ENCODE measurements around the gene HNRNPR.
"Not testable (repeated sequence)": the region's sequence is repeated elsewhere in the genome, so short reads cannot be mapped to it uniquely, and the experiment has no call there.

GRCh38 chr1:23310280-23310679 lies 33.8 kb downstream of the HNRNPR start:
- not testable (repeated sequence) for TF ChIP-seq KLF16, RBAK, ZNF768 (tag by site-specific recombination; IDR thresholded peaks at IDR 0.05)
- TF ChIP-seq, protein P1, sequence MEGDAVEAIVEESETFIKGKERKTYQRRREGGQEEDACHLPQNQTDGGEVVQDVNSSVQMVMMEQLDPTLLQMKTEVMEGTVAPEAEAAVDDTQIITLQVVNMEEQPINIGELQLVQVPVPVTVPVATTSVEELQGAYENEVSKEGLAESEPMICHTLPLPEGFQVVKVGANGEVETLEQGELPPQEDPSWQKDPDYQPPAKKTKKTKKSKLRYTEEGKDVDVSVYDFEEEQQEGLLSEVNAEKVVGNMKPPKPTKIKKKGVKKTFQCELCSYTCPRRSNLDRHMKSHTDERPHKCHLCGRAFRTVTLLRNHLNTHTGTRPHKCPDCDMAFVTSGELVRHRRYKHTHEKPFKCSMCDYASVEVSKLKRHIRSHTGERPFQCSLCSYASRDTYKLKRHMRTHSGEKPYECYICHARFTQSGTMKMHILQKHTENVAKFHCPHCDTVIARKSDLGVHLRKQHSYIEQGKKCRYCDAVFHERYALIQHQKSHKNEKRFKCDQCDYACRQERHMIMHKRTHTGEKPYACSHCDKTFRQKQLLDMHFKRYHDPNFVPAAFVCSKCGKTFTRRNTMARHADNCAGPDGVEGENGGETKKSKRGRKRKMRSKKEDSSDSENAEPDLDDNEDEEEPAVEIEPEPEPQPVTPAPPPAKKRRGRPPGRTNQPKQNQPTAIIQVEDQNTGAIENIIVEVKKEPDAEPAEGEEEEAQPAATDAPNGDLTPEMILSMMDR (tag by site-specific recombination; IDR thresholded peaks at IDR 0.05): not testable (repeated sequence)
